ENCODE measurements around the gene ITPKB.

DNA sequence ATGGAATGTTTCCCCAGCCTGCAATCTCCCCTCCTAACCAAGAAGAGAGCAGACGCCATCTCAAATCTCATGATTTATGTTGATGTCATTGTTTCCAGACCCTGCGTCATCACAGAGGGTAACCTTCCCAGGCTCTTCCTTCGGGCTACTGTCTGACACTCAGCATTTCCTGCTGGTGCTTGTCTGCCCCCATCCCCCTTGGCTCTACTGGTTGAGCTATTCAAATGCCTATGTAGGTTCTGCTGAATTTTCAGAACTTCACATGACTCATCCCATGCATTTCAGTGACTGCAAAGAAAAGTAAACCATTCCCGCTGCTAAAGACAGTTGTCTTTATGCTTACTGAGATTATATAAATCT, 24.8 kb upstream of the ITPKB start:
- TF ChIP-seq, protein P1, sequence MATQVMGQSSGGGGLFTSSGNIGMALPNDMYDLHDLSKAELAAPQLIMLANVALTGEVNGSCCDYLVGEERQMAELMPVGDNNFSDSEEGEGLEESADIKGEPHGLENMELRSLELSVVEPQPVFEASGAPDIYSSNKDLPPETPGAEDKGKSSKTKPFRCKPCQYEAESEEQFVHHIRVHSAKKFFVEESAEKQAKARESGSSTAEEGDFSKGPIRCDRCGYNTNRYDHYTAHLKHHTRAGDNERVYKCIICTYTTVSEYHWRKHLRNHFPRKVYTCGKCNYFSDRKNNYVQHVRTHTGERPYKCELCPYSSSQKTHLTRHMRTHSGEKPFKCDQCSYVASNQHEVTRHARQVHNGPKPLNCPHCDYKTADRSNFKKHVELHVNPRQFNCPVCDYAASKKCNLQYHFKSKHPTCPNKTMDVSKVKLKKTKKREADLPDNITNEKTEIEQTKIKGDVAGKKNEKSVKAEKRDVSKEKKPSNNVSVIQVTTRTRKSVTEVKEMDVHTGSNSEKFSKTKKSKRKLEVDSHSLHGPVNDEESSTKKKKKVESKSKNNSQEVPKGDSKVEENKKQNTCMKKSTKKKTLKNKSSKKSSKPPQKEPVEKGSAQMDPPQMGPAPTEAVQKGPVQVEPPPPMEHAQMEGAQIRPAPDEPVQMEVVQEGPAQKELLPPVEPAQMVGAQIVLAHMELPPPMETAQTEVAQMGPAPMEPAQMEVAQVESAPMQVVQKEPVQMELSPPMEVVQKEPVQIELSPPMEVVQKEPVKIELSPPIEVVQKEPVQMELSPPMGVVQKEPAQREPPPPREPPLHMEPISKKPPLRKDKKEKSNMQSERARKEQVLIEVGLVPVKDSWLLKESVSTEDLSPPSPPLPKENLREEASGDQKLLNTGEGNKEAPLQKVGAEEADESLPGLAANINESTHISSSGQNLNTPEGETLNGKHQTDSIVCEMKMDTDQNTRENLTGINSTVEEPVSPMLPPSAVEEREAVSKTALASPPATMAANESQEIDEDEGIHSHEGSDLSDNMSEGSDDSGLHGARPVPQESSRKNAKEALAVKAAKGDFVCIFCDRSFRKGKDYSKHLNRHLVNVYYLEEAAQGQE (IDR thresholded peaks at IDR 0.05; ENCODE audit: low read depth) = no peak
- TF ChIP-seq TAF1 (IDR thresholded peaks at IDR 0.05; ENCODE audit: low read depth) (no peak), RAD21 (IDR thresholded peaks at IDR 0.05; ENCODE audit: low read depth) (no peak), CREB1 (IDR thresholded peaks at IDR 0.05; ENCODE audit: low read depth) (no peak), EP300 (IDR thresholded peaks at IDR 0.05; ENCODE audit: borderline replicate concordance) (no peak), FOXM1 (IDR thresholded peaks at IDR 0.05; ENCODE audit: borderline replicate concordance, low read depth) (no peak), CEBPB (IDR thresholded peaks at IDR 0.05) (no peak), ZBTB7A (IDR thresholded peaks at IDR 0.05; ENCODE audit: low read depth) (no peak), YY1 (IDR thresholded peaks at IDR 0.05; ENCODE audit: low read depth) (no peak)
- TF ChIP-seq, protein P2, sequence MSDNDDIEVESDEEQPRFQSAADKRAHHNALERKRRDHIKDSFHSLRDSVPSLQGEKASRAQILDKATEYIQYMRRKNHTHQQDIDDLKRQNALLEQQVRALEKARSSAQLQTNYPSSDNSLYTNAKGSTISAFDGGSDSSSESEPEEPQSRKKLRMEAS (IDR thresholded peaks at IDR 0.05) = no peak
